NCI-H1105 treated with DMSO at 0.1 percent for 48 hours (cell line): ENCODE measurements around the gene PTPRN2.
"Not testable (repeated sequence)": the region's sequence is repeated elsewhere in the genome, so short reads cannot be mapped to it uniquely, and the experiment has no call there.

ENCODE experiments used
- DNase-seq: peaks from one replicate; lab custom pipeline; 2025; lab: John Stamatoyannopoulos, UW

Gene PTPRN2

DNA sequence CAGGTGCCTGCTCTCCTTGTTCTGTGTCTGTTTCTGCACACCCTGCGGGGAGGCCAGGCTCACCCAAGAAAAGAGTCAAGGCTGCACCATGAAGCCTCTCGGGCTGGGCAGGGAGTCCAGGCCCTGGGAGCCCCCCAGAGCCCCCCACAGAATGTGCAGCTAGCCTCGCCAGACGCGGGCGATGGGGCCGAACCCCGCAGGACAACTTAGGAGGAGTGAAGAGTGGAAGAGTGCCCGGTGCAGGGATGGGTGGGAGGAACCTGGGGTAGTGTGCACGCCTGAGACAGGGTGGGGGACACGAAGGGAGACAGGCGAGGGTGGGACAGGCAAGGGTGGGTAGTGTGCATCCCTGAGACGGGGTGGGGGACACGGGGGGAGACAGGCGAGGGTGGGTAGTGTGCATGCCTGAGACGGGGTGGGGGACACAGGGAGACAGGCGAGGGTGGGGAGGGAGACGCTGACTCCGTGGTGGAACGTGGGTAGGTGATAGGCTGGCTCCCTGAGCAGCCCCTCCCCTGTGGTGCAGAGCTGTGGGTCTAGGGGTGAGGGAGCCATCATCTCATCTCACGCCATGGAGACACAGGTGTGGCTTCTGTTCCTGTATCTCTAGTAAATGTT lies 635.5 kb downstream of the PTPRN2 start:
- DNase-seq: no peak

GRCh38 chr7:157951300-157952049 lies 636.1 kb downstream of the PTPRN2 start:
- no peak for DNase-seq

DNA sequence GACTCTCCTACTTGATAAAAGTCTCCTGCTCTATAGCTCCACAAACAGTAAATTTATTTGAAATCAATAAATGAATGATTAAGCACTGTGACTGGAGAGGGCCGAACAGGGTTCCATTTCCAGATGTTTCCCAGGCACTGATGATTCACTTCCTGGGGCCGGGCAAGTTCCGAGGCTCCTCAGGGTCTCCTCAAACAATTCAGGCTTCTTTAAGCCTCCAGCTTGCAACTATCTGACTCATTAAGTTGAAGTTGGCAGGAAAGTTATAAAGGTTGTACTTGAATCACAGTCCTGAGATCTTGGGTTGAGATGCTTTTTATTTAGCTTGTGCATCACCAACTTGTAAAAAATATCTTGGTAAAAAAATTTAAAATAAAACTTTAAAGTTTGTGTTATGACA lies 637.9 kb downstream of the PTPRN2 start:
- no peak for DNase-seq

DNA sequence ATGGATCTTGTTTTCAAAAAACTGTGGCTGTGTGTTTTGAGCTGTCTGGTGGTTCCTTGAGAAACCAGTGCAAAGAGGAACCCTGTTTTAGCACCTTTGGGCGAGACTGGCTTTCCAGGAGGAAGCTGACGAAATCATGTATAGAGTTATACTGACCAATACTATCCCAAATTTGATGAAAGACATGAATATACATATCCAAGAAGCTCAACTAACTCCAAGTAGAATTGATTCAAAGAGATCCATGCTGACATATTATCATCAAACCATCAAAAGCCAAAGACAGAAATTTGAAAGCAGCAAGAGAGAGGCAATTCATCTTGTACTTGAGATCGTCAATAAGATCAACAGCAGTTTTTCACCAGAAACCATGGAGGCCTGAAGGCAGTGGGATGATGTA lies 640.1 kb downstream of the PTPRN2 start:
- no peak for DNase-seq

GRCh38 chr7:157946398-157947060 lies 641.1 kb downstream of the PTPRN2 start:
- no peak for DNase-seq

- DNase-seq: no peak
These were observed 642.2 kb downstream of the PTPRN2 start for GRCh38 chr7:157945401-157945800.

DNA sequence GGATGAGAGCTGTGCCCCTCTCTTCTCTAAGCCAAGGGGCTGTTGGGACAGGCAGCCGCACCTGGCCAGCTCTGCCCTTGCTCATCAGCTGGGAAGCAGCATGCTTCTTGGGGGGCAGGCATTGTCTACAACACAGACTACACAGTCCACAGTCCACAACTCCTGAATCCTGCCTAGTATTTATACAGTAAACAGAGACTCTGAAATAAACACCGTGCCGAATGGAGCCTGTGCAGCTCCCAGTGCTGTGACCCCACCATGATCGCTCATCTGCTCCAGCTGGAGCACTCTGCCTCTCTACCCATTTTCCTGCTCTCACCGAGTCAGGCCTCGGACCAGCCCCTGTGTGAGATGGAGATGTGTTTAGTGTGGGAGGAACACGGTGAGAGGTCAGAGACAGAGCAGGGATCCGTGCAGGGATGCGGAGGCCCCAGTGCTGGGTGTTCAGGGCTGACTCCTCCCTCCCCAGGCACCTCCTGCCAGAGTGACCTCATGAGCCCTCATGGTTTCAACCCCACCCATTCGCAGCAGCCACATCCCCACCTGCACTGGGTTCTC lies 642.8 kb downstream of the PTPRN2 start:
- DNase-seq: no peak

- no peak for DNase-seq
These were observed 643.6 kb downstream of the PTPRN2 start for GRCh38 chr7:157944051-157944450.

DNA sequence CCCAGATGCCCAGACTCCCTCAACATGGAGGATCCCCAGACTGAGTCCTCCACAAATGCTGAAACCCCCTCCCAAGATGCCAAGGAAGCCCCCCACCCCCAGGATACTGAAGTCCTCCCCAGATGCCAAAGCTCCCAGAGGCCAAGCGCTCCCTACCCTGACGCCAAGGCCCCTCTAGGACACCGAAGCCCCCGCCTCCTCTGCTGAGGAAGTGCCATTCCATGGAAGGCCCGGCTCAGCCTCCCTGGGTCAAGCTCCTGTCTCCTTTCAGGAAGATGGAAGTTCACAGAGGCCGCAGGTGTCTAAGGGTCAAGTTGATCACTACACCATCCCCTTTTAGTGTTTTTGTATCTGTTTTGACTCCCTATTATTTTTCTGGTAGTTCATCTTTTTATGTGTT lies 644.1 kb downstream of the PTPRN2 start:
- DNase-seq: no peak

GRCh38 chr7:157941210-157941609 lies 646.4 kb downstream of the PTPRN2 start:
- DNase-seq: no peak

DNA sequence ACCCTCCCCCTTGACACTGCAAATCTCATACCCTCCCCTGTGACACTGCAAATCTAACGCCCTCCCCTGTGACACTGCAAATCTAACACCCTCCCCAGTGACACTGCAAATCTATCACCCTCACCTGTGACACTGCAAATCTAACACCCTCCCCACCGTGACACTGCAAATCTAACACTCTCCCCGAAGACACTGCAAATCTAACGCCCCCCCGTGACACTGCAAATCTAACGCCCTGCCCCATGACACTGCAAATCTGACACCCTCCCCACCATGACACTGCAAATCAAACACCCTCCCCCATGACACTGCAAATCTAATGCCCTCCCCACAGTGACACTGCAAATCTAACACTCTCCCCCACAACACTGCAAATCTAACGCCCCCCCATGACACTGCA lies 647.1 kb downstream of the PTPRN2 start:
- DNase-seq: no peak

GRCh38 chr7:157938211-157938610 lies 649.4 kb downstream of the PTPRN2 start:
- DNase-seq: no peak

DNA sequence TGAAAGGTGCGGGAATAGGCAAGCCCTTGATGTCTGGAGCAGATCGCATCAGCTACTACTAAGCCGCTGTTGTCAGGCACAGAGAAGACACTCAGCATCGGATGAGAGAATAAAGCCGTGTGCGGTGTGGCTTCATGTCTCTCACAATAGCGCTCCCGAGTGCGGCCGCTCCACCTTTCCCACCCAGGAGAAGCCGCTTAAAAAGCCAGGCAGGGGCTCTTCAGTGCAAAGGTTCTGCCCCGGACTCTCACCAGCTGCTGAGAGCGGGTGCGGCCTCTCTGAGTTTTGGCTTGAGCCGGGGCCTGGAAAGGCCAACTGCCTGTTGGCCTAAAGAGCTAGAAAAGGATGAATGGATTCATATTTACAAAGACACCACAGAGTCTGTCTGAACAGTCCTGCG lies 650.2 kb downstream of the PTPRN2 start:
- no peak for DNase-seq

DNA sequence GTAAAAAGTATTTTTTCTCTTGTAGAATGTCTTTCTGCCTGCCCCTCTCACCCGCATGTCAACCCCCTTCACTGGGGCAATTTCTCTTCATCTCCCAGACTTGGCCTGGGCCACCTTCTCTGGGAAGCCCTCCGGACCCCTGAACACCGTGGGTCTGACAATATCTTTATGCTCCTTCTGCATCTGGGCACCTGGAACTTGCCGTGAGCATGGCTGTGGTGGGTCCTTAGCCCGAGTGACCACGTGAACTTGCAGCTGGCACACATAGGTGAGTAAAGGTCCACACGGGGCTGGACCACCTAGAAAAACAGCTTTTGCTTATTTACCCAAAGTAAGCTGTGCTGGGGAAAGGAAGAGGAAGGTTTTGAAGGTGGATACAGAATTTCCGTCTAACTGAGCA lies 650.6 kb downstream of the PTPRN2 start:
- DNase-seq: no peak

DNA sequence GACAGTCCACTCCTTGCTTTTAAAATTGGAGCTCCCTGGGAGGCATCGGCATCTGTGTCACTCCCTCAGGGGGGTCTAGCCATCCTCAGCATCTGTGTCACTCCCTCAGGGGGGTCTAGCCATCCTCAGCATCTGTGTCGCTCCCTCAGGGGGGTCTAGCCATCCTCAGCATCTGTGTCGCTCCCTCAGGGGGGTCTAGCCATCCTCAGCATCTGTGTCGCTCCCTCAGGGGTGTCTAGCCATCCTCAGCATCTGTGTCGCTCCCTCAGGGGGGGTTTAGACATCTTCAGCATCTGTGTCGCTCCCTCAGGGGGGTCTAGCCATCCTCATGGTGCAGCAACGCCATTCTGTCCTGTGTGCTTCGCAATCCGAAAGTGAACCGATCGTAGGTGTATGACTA lies 651.9 kb downstream of the PTPRN2 start:
- not testable (repeated sequence) for DNase-seq

- DNase-seq: not testable (repeated sequence)
These were observed 654.1 kb downstream of the PTPRN2 start for GRCh38 chr7:157933219-157934155.

GRCh38 chr7:157932498-157933218 lies 655.0 kb downstream of the PTPRN2 start:
- no peak for DNase-seq

DNA sequence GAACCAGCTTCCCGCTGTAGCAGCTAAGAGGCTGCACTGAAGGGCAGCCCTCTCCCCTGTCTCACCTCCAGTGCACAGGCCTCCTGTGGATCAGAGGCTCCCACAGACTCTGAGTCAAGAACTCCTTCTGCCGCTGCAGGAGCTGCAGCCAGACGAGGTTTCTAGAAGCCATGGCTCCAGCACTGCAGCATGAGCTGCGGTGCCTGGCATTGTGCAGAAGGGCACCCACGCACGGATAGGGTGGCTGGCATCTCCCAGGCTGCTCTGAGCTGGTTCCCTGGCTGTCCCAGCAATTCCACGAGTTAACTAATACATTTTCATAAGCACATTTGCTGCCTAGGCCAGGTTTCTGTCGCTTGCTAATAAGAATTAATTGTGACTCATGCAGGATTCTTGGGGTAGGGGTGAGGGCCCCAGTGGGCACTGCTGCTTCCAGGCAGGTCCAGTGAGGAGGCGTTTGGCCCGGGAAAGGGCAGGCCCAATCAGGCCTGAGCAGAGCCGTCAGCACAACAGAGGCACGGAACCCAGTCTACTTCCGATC lies 656.6 kb downstream of the PTPRN2 start:
- DNase-seq: no peak

GRCh38 chr7:157930441-157930840 lies 657.2 kb downstream of the PTPRN2 start:
- peak; percentile 28 for DNase-seq

DNA sequence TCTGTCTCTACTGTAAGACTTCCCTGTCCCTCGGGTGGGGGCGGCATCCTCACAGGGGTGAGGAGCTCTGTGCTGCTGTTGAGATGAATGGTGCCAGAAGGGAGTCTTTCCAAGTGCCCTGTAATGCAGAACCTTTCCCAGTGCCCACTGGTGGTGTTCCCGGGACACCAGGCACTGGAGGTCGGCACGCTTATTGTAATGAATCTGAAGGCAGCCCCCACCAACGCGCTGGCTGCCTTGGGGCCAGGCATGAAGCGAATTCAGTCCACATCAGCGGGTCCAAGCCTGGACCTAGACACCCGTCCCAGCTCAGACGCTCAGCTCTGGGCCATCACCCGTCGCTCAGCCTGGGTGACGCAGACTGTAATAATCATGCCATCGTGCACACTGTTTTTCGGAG lies 658.0 kb downstream of the PTPRN2 start:
- no peak for DNase-seq
